ENCODE results near the gene GFRA1.
"Not testable (repeated sequence)": the region's sequence is repeated elsewhere in the genome, so short reads cannot be mapped to it uniquely, and the experiment has no call there.

GFRA1 gene

DNA sequence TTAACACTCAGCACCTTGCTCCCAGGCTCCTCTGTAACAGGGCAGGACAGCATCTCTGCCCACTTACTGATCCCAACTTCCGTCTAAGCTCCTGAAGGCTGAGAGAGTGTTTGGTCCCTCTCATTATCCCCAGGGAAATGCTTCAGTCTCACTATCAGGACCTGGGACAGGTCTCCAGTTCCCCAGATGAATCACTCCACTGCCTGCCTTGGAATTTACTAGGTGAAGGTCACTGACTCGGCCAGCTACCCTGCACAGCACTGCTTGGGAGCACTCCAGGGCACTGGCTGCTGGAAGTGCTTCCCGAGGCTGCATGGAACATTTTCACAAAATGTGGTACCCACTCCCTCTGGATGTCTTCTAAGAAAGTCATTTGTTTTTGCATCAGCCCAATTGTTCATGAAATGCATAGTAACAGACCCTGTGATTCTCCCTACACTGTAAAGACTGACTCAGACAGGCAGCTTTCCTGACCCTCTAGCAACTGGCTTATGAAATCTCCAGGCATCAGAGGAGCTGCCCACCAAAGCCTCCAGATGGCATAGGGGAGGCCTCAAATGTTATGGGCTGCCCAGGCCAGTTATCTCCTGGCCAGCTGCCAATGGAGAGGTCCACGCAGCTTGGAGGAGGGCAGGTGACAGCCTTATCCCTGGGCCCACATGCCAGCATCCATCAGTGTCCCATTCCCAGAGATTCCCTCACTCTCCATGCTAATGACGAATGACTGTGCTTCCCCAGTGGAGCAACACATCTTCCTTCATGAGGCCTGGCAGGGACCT lies 89.1 kb downstream of the GFRA1 start:
- H3K27me3 Mint-ChIP-seq, result no peaks in the 10 kb centered on the region
- H3K4me3 Mint-ChIP-seq, result no peak overlapping the region
- no peak for DNase-seq
- no peaks in the 10 kb centered on the region for H3K4me1 Mint-ChIP-seq
- no peak for ATAC-seq
- H3K36me3 Mint-ChIP-seq (ENCODE audit: low read depth), result no peaks in the 10 kb centered on the region
- H3K27ac Mint-ChIP-seq, result no peak overlapping the region
- H3K9me3 Mint-ChIP-seq, result no peaks in the 10 kb centered on the region

DNA sequence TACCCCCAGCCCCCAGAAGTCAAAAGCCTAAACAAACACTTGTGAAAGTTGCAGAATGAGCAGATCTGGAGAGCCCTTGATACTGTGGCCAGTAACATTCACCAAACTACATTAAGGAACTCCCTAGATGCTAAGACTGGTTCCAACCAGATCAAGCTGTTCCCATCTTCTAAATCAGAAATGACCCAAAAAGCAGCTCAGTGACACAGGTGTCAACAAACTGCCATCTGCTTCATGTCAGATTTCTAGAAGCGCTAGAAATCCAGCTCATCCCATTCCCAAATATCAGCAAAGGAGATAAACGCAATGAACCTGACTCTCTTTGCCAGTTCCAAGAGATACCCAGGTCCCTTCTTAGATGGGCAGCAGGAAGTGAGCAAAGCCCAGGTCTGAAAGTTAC lies 90.6 kb downstream of the GFRA1 start:
- no peak for ATAC-seq
- H3K27ac Mint-ChIP-seq, result no peak overlapping the region
- no peak for DNase-seq
- no peaks in the 10 kb centered on the region for H3K27me3 Mint-ChIP-seq
- no peak overlapping the region for H3K4me3 Mint-ChIP-seq
- no peaks in the 10 kb centered on the region for H3K36me3 Mint-ChIP-seq (ENCODE audit: low read depth)
- H3K4me1 Mint-ChIP-seq, result no peaks in the 10 kb centered on the region
- no peaks in the 10 kb centered on the region for H3K9me3 Mint-ChIP-seq

DNA sequence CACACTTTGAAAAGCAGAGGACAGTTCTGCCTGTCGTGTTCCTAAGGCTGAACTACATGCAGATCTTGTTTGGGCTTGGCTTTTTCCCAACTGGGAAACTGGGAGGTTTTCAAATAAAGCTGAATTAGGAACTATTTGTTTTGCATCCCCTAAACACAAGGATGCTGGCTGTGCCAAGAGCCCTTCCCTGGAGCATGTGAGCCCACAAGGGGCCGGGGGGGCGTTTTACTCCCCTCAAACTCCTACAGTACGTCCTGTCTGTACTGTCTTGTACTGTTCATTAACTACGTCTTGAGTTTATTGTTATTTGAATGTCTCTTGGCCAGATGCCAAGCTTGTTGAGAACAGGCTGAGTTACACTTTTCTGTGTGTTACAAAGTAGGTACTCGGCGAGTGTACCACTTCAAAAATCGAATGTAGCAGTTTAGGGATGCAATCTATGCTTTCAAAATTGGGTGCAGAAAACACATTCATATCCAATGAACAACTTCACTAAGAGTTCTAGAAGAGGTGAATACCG lies 94.9 kb downstream of the GFRA1 start:
- no peaks in the 10 kb centered on the region for H3K4me1 Mint-ChIP-seq
- DNase-seq, result no peak
- H3K27me3 Mint-ChIP-seq, result no peaks in the 10 kb centered on the region
- ATAC-seq, result no peak
- H3K27ac Mint-ChIP-seq, result no peak overlapping the region
- H3K9me3 Mint-ChIP-seq, result peaks cover 4% of the 10 kb centered on the region
- H3K4me3 Mint-ChIP-seq, result no peak overlapping the region
- H3K36me3 Mint-ChIP-seq (ENCODE audit: low read depth), result no peaks in the 10 kb centered on the region

DNA sequence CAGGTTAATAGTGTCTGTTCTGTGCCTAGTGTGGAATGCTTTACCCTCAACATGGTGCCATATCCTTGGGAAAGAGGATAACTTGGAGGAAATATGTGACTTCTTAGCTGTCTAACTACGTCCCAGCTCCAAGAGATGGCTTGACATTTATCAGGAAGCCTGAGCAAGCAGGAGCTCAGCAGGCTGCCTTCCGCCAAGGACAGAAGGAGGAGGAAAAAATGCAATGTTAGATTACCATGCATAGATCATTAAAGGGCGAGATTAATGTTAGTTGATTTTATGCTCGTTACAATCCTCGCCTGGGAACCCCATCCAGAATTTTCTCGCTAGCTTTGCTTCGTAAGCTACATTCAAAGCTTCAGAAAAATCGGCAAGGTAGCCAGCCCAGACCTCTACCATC lies 97.8 kb downstream of the GFRA1 start:
- Mint-ChIP-seq H3K36me3 (ENCODE audit: low read depth) (no peaks in the 10 kb centered on the region), H3K4me1 (no peaks in the 10 kb centered on the region)
- ATAC-seq, result no peak

DNA sequence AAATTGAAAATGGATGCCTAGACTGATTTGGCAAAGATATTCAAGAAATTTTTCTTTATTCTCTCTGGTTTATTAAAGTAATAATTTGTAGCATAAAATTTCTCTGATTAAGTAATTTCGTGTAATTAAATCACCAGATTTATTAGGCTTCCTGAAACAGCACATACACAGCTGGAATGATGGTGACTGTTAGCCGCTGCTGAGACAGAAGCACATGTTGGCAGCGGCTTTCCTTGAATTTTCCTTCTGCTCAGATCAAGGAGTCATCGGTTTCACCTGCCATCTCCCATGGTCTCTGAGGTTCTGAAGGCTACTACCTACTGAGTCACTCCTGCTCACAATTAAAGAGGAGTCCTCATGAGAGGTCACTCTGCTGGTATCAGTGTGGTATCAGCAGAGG lies 101.5 kb downstream of the GFRA1 start:
- DNase-seq (no peak), ATAC-seq (no peak)
- Mint-ChIP-seq H3K9me3 (peaks cover 10% of the 10 kb centered on the region), H3K36me3 (ENCODE audit: low read depth) (no peaks in the 10 kb centered on the region), H3K4me3 (no peak overlapping the region), H3K27me3 (no peaks in the 10 kb centered on the region), H3K27ac (no peak overlapping the region), H3K4me1 (no peaks in the 10 kb centered on the region)

More for the DNA sequence above, 97.8 kb downstream of the GFRA1 start:
- Mint-ChIP-seq H3K27ac (no peak overlapping the region), H3K4me3 (no peak overlapping the region), H3K27me3 (no peaks in the 10 kb centered on the region), H3K9me3 (peaks cover 4% of the 10 kb centered on the region)
- DNase-seq, result no peak

DNA sequence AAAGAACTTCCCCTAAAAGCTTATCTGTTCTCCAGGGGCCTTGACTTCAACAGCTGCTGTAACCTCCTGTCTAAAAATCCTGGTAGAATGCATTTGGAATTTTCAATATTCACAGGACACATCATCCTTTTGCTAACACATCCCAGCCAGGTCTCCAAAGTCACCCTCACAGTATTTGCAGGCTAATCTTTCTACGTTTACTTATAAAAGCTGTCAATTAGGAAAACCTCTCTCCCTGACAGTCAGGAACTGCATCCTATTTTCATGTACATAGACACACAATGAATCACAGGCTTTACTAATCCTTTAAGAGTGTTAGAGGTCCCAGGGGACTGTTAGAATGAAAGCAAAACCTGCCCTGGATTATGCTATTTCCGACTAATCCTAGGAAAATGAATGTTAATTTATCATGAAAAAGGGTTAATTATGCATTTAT lies 102.2 kb downstream of the GFRA1 start:
- ATAC-seq, result no peak
- H3K4me1 Mint-ChIP-seq, result no peaks in the 10 kb centered on the region
- H3K9me3 Mint-ChIP-seq, result peaks cover 13% of the 10 kb centered on the region
- no peaks in the 10 kb centered on the region for H3K36me3 Mint-ChIP-seq (ENCODE audit: low read depth)
- no peak overlapping the region for H3K27ac Mint-ChIP-seq
- H3K27me3 Mint-ChIP-seq, result no peaks in the 10 kb centered on the region
- DNase-seq, result no peak
- H3K4me3 Mint-ChIP-seq, result no peak overlapping the region

DNA sequence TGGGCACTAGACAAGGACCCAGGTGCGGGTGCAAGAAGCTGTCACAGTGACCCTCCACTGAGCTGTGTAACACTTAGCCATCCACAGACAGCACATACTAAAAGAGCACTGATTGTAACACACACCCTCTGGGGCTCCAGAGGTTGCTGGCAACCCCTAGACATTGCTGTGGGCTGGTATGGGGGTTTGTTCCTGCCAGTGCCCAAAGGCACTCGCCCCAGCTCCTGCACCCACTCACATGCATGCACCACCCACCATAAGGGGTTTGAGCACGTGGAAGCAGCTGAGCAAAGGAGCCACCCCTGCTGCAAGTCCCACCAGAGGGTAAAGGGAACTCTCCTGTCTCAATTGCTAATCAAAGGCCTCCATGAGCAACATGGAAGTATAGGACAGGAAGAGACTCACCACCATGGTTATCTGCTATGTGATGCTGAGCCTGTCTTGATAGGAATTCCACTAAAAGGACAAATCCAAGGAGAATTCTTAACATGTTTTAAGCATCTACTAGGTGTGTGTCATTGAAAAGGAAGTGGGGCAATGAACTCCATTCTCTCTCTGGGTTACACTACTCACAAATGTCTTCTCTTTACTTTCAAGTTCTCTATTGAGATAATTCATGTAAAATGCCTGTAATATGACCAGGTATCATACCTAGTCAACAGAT lies 103.1 kb downstream of the GFRA1 start:
- Mint-ChIP-seq H3K36me3 (ENCODE audit: low read depth) (no peaks in the 10 kb centered on the region), H3K27me3 (no peaks in the 10 kb centered on the region), H3K4me3 (no peak overlapping the region), H3K9me3 (peaks cover 14% of the 10 kb centered on the region), H3K27ac (no peak overlapping the region), H3K4me1 (no peaks in the 10 kb centered on the region)
- no peak for DNase-seq
- ATAC-seq, result no peak

DNA sequence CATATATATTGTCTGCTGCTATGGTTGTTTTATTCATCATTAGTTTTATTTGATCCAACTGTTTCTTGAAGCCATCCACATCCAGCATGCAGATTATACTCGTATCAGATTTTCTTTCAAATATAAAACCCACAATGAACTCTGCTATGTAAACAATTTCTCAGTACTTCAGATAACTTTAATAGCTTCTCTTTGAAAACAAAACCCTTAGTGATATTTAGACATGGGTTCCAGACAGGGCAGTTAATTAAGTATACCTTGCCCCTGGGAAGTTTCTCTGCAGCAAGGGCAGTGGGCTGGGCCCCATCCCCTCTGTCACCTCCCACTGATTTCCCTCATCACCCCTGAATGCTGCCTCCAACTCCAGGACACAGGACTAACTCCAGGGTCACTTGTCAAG lies 104.3 kb downstream of the GFRA1 start:
- Mint-ChIP-seq H3K27me3 (no peaks in the 10 kb centered on the region), H3K4me3 (no peak overlapping the region), H3K27ac (no peak overlapping the region), H3K36me3 (ENCODE audit: low read depth) (no peaks in the 10 kb centered on the region), H3K4me1 (no peaks in the 10 kb centered on the region), H3K9me3 (peaks cover 14% of the 10 kb centered on the region)
- DNase-seq, result no peak
- no peak for ATAC-seq

DNA sequence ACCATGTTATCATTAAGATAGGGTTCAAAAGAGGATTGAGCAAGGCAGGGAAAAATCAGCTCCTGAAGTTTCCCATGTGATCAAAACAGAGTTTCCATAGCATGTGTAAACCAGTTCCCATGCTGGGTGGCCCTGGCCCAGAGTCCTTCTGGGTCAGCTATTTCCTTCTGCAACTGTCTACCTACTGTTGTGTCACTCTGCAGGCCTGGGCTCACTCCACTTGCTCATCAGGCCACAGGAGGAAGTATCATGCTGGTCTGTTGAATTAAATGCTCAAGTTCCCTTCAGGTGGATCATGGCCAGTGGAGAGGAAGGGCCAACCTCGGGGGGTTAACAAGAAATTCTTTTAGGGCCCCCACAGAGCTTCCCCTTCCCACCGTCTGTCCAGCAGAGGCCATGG lies 104.7 kb downstream of the GFRA1 start:
- no peaks in the 10 kb centered on the region for H3K36me3 Mint-ChIP-seq (ENCODE audit: low read depth)
- H3K4me3 Mint-ChIP-seq, result no peak overlapping the region
- ATAC-seq (no peak), DNase-seq (no peak)
- H3K27ac Mint-ChIP-seq, result no peak overlapping the region
- peaks cover 14% of the 10 kb centered on the region for H3K9me3 Mint-ChIP-seq
- H3K27me3 Mint-ChIP-seq, result no peaks in the 10 kb centered on the region
- H3K4me1 Mint-ChIP-seq, result no peaks in the 10 kb centered on the region

DNA sequence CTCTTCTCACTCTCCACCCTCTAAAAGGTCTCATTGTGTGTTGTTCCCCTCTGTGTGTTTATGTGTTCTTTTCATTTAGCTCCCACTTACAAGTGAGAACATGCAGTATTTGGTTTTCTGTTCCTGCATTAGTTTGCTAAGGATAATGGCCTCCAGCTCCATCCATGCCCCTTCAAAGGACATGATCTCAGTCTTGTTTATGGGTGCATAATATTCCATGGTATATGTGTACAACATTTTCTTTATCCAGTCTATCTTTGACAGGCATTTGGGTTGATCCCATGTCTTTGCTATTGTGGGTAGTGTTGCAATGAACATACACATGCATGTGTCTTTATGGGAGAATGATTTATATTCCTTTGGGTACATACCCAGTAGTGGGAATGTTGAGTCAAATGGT lies 107.1 kb downstream of the GFRA1 start:
- H3K27ac Mint-ChIP-seq; ATAC-seq; H3K4me1 Mint-ChIP-seq; H3K36me3 Mint-ChIP-seq (ENCODE audit: low read depth); H3K27me3 Mint-ChIP-seq; DNase-seq; H3K4me3 Mint-ChIP-seq: not testable (repeated sequence)
- H3K9me3 Mint-ChIP-seq, result peaks cover 14% of the 10 kb centered on the region

DNA sequence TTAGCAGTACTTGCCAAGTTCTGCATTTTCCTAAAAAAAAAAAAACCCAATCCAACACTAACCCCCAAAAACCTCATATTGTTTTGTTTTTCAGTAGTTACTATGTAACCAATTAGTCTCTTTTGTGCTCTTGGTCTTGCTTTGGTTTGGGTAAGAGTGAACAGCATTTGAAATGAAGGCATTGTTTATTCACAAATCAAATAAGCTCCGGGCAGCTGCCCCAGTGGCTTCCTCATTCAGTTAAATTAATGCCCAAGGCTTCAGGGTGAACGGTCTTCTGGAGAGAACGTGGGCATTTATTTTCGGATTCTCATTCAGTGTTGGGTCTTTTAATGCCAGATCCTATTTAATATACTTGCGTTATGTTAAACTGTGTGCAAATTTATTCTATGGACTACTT lies 108.7 kb downstream of the GFRA1 start:
- H3K9me3 Mint-ChIP-seq, result peaks cover 14% of the 10 kb centered on the region

DNA sequence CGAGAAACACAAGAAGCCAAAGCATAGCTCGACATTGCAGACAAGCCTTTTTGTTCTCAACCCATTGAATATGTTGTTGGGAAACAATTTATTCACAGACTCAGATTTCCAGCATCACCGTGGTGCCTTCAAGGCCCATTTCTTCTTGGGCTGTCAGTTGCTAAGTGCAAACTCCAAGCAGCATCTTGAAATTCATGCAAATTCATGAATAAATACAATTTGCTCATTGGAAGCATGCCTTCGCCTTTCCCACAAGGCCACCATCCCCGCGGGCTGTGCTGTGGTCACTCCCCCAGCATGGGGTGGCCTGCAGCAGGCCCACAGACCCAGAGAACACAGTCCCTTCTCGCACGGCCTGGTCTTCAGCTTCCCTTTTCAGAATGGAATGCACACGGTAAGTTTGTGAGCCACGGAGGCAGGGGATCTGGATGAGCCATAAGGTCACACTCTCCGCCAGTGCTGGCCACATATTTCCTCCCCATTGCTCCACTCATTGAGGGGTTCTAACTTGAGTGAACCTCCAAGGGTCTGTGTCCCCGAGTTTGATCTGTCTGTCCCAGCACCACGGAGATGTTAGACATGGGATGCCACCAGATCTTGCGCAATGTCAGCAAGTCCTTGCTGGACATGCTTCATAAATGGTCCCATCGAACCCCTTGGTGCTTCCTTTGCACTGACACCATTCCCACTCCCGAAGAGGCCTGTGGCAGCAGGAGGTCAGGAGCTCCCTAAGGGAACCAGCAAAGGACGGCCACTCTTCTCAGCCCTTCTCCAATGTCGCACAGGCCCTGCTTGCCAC lies 109.5 kb downstream of the GFRA1 start:
- Mint-ChIP-seq H3K27me3 (no peaks in the 10 kb centered on the region), H3K36me3 (ENCODE audit: low read depth) (no peaks in the 10 kb centered on the region), H3K4me3 (no peak overlapping the region), H3K27ac (no peak overlapping the region), H3K4me1 (no peaks in the 10 kb centered on the region), H3K9me3 (peaks cover 14% of the 10 kb centered on the region)
- DNase-seq, result no peak
- ATAC-seq, result no peak

More for the DNA sequence above, 108.7 kb downstream of the GFRA1 start:
- Mint-ChIP-seq H3K27me3 (no peaks in the 10 kb centered on the region), H3K27ac (no peak overlapping the region), H3K4me3 (no peak overlapping the region), H3K36me3 (ENCODE audit: low read depth) (no peaks in the 10 kb centered on the region), H3K4me1 (no peaks in the 10 kb centered on the region)
- no peak for ATAC-seq
- no peak for DNase-seq

DNA sequence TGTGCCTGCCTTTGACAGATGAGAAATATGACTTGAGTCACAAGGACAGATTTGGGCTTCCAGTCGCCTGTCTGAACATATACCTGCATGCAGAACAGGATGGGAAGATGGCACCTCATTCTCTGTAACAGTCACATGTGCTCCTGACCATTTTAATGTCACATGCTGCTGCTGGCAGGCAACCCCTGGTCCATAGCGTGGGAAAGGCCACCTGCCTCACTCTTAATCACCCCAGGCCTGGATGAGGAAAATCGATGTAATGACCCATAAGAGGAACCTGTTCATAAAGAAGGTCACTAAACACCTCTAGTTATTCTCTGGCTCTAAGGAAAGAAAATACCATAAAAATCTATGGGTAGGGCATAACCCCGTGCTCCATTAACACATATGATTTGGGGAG lies 110.2 kb downstream of the GFRA1 start:
- Mint-ChIP-seq H3K4me3 (no peak overlapping the region), H3K4me1 (no peaks in the 10 kb centered on the region), H3K9me3 (peaks cover 14% of the 10 kb centered on the region), H3K27me3 (no peaks in the 10 kb centered on the region), H3K36me3 (ENCODE audit: low read depth) (no peaks in the 10 kb centered on the region), H3K27ac (no peak overlapping the region)
- ATAC-seq (no peak), DNase-seq (no peak)

DNA sequence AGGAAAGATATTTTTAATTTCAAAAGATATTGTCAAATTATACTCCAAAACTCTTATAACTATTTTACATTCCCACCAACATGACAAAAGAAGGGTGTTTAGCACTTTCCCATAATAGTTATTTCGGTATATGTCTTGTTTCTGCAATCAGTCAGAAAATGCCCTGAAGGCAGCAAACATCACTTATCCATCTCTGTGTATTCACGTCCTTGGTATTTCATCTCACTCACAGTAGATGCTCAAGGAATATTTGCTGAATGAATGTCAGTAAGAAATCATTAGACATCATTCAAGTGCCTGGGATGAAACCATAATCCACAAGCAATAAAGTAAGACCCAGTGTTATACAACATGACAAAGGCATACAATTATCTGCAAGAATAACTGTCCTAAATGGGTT lies 112.7 kb downstream of the GFRA1 start:
- H3K4me3 Mint-ChIP-seq, result no peak overlapping the region
- no peaks in the 10 kb centered on the region for H3K4me1 Mint-ChIP-seq
- H3K36me3 Mint-ChIP-seq (ENCODE audit: low read depth), result no peaks in the 10 kb centered on the region
- no peak overlapping the region for H3K27ac Mint-ChIP-seq
- ATAC-seq (no peak), DNase-seq (no peak)
- no peaks in the 10 kb centered on the region for H3K27me3 Mint-ChIP-seq
- no peaks in the 10 kb centered on the region for H3K9me3 Mint-ChIP-seq

DNA sequence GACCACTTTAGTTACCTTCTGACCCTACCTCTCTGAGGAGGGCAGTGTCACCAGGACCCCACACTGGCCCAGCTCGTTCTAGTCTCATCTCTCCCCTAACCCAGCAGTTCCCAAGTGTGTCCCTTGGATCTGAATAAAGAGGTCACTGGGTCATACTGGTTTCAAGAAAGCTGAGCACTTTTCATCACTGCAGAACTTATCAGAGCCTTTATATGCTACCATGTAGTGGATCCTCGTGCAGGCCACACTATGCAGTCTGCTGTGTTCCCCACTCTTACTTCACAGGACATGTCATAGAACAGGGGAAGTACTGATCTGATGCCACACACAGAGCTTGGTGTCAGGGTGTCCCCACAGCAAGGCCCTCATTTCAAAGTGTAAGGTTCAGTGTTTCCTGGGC lies 113.8 kb downstream of the GFRA1 start:
- Mint-ChIP-seq H3K4me1 (no peaks in the 10 kb centered on the region), H3K9me3 (no peaks in the 10 kb centered on the region), H3K36me3 (ENCODE audit: low read depth) (no peaks in the 10 kb centered on the region), H3K4me3 (no peak overlapping the region), H3K27ac (no peak overlapping the region), H3K27me3 (no peaks in the 10 kb centered on the region)
- ATAC-seq (no peak), DNase-seq (no peak)

All from activated naive CD8-positive, alpha-beta T cell treated with anti-CD3 and anti-CD28 coated beads, Interleukin-2, amount 50 U/mL, for 24 hours (primary cell).